Muscle of leg (tissue), 11 donors: ENCODE results near the gene TRIM2. TPM values are rescaled to one million over a fixed set of nuclear protein-coding genes. Genes with fewer than 3 reads are reported as not detected.

ENCODE experiments used
- DNase-seq: peaks from one replicate; pipeline ENCODE4 v3.0.0; 2013
- H3K27ac ChIP-seq: one replicate; pipeline ENCODE4 v1.5.1; 2013; ENCODE audit warnings: mild to moderate bottlenecking, low read length, control low read depth
- H3K27me3 ChIP-seq: one replicate; pipeline ENCODE4 v1.6.1; 2013; ENCODE audit warnings: low read length; ENCODE audit not compliant: control insufficient read depth, insufficient read depth
- H3K36me3 ChIP-seq: one replicate; pipeline ENCODE4 v1.6.1; 2013; ENCODE audit warnings: low read length; ENCODE audit not compliant: control insufficient read depth, insufficient read depth
- H3K4me1 ChIP-seq: one replicate; pipeline ENCODE4 v1.6.1; 2013; ENCODE audit warnings: low read length; ENCODE audit not compliant: control insufficient read depth, insufficient read depth
- H3K4me3 ChIP-seq: one replicate; pipeline ENCODE4 v1.5.1; 2013; ENCODE audit warnings: low read length, control low read depth
- H3K9me3 ChIP-seq: replicated peaks from 2 replicates; pipeline ENCODE4 v1.6.1; 2013; ENCODE audit warnings: low read depth, low read length; ENCODE audit not compliant: control insufficient read depth
- WGBS: methylation state at CpG from one replicate; pipeline ENCODE4 v1.1.5; 2013; ENCODE audit warnings: missing lambda C conversion rate; ENCODE audit not compliant: insufficient coverage; 5-methylcytosine and 5-hydroxymethylcytosine counted together
- polyA plus RNA-seq, 8 donors: library from polyadenylated mRNA; unstranded; fragments of 120-200 nt; gene quantifications; one replicate each; pipeline versions ENCODE4 v1.2.1 to v1.2.3, GENCODE V29; 2013; ENCODE audit warnings: inconsistent platforms in 1 of 8, low replicate concordance in 1 of 8; ENCODE audit not compliant: insufficient read length in 8 of 8, insufficient read depth in 1 of 8
- total RNA-seq: library from RNA; stranded (reverse); fragments of 120-200 nt; gene quantifications from one replicate; pipeline ENCODE4 v1.2.4, GENCODE V29; 2013

Gene TRIM2
- total and polyA plus RNA-seq, 9 donors, result 13.7 to 32.8 (median 21.1) TPM

DNA sequence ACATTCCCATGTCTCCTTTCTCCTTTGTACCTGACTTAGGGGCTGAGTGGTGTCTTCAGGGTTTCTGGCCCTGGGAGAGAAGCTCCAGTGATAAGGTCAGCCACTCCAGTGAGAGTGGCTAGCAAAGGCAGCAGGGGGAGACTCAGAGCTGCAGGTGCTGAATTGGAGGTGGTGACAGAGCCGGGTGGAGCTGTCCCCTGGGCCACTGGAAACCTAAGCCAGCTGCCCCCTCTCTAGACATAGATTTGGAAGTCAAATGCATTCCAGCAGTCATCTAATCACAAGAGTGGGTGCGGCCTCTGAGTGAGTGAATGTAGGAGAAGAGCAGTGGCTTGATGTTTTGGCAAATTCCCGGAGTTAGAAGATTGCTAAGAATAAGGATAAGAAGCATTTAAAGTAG, 28.5 kb downstream of the TRIM2 start:
- Histone ChIP-seq H3K9me3 (no peaks in the 10 kb centered on the region), H3K27ac (peak overlapping the region; percentile 30), H3K4me3 (no peak overlapping the region), H3K27me3 (no peaks in the 10 kb centered on the region), H3K36me3 (peaks cover 3% of the 10 kb centered on the region), H3K4me1 (peaks cover 23% of the 10 kb centered on the region)
- DNase-seq, result peak; percentile 48
- WGBS, result 0% methylated on average over 1 of the region's 3 CpGs

DNA sequence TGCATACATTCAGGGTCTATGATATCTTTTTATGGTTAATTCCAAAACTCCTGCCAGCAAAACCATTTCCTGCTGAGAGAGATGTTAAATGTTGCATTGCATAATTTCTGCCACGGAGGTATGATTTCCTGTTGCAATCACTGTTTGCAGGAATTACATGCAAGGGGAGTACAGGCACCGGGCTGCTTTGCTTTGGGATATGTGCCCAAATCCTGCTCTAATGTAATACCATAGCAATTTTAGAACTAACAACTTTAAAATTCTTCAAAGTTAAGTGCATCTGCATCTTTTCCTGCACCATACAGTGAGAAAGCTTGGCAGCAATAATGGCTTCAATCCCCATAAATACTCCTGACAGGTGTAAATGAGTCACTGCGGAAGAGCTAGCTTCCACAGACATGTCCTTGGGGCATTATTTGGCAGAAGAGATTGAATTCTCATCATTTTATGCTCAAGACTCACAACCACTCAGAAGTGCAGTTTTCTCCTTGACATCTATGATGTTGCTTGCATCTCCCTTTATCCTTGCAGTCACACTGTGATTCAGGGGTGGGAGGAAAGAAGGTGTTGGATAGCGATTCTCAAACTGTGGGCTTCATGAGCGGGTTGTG, 29.6 kb downstream of the TRIM2 start:
- peak overlapping the region; percentile 76 for H3K27ac ChIP-seq
- H3K36me3 ChIP-seq, result peaks cover 8% of the 10 kb centered on the region
- no peak overlapping the region for H3K4me3 ChIP-seq
- H3K4me1 ChIP-seq, result peaks cover 23% of the 10 kb centered on the region
- no peaks in the 10 kb centered on the region for H3K9me3 ChIP-seq
- peak; percentile 95 for DNase-seq
- H3K27me3 ChIP-seq, result no peaks in the 10 kb centered on the region
- 0% methylated on average over 2 of the region's 5 CpGs for WGBS

DNA sequence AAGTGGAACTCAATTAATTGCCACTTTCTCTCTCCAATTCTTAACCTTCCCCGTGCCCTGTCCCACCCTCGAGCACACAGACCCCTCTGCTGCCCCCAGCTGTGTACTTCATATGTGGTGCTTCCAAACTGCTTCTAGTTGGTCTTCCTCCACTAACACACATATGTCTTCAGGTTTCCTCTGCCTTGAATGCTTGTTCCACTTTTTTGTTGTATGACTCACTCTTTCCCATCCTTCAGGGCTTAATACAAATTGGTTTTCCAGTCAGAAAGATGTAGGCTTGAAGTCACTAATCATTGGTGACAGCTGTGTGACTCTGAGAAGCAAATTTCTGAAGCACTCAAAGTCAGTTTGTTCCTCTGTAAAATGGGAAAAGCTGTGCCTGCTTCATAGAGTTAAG, 30.6 kb downstream of the TRIM2 start:
- DNase-seq, result peak; percentile 69
- Histone ChIP-seq H3K27me3 (no peaks in the 10 kb centered on the region), H3K4me1 (peaks cover 23% of the 10 kb centered on the region), H3K4me3 (no peak overlapping the region), H3K36me3 (peaks cover 8% of the 10 kb centered on the region), H3K27ac (peak overlapping the region; percentile 76), H3K9me3 (no peaks in the 10 kb centered on the region)
- WGBS, result 44% methylated on average over 2 of the region's 2 CpGs

DNA sequence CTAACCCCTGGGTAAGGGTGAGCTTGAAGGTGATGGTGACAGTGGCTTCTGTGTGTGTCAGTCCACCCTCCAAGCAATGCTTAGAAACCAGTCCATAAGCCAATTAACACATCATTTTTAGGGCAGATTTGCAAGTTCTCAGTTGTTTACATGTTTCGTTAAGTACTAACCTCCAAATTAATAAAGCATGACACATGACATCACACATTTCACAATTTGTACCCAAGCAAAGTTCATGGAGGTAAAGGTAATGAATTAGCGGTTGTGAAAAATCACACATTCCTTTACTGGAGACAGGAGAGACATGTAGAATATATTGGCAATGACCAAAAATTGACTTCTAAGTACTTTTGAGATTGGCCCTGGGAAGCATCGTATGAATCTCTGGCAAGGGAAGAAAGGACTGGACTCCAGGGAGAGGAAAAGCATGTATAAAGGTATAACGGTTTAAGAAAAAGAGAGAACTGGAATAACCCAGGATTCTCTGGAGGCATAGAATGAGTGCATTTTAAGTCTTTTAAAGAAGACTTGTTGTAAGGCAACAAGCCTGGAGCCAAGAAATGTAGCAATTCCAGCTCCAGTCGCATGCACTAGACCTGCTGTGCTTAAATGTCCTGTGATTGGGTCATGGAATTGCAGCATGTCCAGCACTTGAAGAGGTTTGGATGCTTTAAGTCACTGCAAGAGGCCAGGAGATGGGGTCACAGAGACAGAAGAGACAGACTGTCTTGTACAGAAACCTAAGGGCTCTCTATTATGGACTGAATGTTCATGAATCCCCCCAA, 34.1 kb downstream of the TRIM2 start:
- Histone ChIP-seq H3K36me3 (peaks cover 10% of the 10 kb centered on the region), H3K27ac (no peak overlapping the region), H3K4me1 (peaks cover 24% of the 10 kb centered on the region), H3K4me3 (no peak overlapping the region), H3K9me3 (no peaks in the 10 kb centered on the region), H3K27me3 (no peaks in the 10 kb centered on the region)
- DNase-seq, result no peak
- WGBS, result 45% methylated on average over 3 of the region's 5 CpGs

DNA sequence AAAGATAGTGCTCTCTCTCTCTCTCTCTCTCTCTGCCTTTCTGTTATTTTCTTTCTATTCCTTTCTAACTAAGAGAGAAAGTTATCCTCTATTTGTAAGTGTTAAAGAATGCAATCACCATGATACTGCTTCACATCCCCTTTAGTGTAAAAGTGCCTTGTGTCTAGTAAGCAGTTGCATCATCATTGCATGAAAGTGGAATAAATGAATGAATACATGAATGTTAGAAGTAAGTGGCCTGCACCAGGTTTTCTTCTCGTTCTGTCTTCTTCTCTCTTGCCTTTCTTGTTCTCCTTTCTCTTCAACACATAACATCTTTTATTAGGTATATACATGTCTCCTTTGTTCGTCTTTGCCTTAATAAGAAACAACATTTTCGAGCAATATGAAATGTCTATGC, 35.2 kb downstream of the TRIM2 start:
- Histone ChIP-seq H3K27ac (no peak overlapping the region), H3K36me3 (peaks cover 10% of the 10 kb centered on the region), H3K4me3 (no peak overlapping the region), H3K4me1 (peaks cover 14% of the 10 kb centered on the region), H3K27me3 (no peaks in the 10 kb centered on the region), H3K9me3 (no peaks in the 10 kb centered on the region)
- WGBS, result no CpG with 5 or more reads among the region's 3 CpGs
- no peak for DNase-seq

DNA sequence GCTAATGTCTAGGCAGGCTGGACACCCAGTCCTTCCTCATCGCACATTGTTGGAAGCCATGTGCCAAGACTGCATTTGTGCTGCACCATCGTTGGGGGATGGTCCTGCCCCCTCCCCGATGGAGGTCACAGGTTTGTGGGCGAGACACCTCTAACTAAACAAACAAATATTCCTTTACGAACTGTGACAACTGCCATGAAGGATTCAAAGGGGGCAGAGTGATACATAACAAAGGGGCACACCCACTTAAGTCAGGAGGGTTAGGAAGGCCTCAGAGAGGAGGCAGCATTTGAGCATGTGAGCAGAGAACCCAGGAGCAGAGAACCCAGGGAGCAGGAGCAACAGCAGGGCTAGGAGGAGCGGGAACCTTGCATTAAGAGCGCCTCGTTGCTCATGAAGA, 37.1 kb downstream of the TRIM2 start:
- H3K9me3 ChIP-seq, result no peaks in the 10 kb centered on the region
- H3K27ac ChIP-seq, result no peak overlapping the region
- H3K27me3 ChIP-seq, result no peaks in the 10 kb centered on the region
- H3K4me1 ChIP-seq, result peaks cover 9% of the 10 kb centered on the region
- H3K36me3 ChIP-seq, result peaks cover 8% of the 10 kb centered on the region
- no peak for DNase-seq
- WGBS, result 60% methylated on average over 2 of the region's 8 CpGs
- no peak overlapping the region for H3K4me3 ChIP-seq

DNA sequence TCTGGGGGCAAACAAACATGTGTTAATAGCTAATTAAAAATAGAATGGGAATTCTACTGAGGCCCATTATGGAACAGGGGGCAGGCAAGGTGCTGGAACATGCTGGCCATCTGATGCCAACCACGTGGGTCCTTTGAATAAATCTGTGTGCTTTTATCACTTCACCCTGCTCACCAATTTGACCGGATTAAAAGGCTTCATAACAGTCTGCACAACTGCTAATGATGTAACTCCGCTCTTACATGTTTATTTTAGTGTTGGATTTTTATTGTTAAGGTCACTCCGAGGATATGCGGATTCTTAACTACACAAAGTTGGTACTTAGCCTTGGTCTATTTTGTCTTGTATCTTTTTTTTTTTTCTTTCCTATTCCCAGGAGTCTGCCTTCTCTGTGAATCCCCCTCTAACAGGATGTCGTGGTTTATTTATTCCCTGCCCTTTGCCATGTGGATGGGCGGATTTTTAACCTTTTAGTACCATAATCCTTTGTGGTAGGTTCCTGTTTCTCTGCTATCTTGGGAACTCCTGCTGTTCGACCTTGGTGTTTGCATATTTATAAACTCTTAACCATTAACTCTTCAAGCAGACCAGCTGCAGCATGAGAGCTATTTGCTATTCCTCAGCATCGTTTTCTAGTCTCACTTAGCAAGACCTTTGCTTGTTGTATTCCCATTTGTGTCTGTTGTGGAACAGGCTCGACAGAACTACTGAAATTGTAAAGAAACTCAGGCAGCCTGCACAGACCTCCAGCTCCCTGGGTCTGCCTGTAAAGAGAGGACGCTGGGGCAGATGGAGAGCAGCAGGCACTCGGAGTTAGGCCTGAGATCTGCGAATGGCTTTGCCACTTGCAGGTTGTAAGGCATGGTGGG, 38.0 kb downstream of the TRIM2 start:
- Histone ChIP-seq H3K27me3 (no peaks in the 10 kb centered on the region), H3K9me3 (no peaks in the 10 kb centered on the region), H3K4me1 (peaks cover 9% of the 10 kb centered on the region), H3K36me3 (peaks cover 14% of the 10 kb centered on the region), H3K4me3 (no peak overlapping the region), H3K27ac (peak overlapping the region; percentile 29)
- DNase-seq, result peak; percentile 42
- 44% methylated on average over 3 of the region's 13 CpGs for WGBS

DNA sequence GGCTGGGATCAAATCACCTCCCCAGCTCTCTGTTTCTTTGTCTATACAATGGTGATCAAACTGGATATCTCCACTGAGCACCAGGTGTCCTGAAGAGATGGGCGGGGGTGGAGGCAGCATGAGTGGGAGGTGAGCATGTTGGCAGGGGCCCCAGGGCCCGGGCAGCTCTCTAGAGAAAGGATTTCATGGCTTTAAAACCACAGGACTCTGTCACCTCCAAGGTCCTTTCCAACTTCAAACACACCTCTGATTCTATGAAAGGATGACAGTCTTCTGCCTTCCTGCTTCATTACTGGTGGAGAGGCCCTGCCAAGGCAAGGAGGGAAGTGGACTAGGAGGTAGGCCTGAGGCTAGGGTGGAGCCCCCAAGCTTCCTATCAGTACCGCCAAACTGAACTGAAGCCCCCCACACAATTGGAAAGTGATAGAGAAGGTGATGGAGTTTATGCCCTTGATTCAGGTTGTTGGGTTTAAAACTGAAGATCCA, 38.6 kb downstream of the TRIM2 start:
- WGBS, result no CpG with 5 or more reads among the region's 3 CpGs

DNA sequence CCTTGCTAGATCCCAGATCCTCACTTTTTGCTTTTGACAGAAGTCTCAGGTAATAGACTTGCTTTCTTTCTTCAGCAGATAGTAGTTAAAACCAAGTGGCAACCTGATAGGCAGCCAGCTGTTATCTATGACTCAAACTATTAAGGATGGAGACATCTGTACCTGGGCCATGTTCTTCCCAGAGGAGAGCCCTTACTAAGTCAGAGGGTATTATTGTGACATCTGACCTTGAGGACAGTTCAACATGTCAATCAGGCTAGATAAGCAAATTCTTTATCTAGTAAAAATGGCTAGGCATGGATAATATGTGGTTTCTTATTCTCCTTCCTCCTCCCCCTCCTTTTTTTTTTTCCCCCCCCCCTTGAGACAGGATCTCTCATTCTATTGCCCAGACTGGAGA, 39.2 kb downstream of the TRIM2 start:
- Histone ChIP-seq H3K27ac (no peak overlapping the region), H3K27me3 (no peaks in the 10 kb centered on the region), H3K9me3 (no peaks in the 10 kb centered on the region), H3K36me3 (peaks cover 9% of the 10 kb centered on the region), H3K4me3 (no peak overlapping the region), H3K4me1 (peaks cover 11% of the 10 kb centered on the region)
- DNase-seq, result no peak

More for the DNA sequence above, 38.6 kb downstream of the TRIM2 start:
- H3K9me3 ChIP-seq, result no peaks in the 10 kb centered on the region
- H3K4me1 ChIP-seq, result peaks cover 9% of the 10 kb centered on the region
- no peaks in the 10 kb centered on the region for H3K27me3 ChIP-seq
- no peak for DNase-seq
- H3K27ac ChIP-seq, result peak overlapping the region; percentile 29
- no peak overlapping the region for H3K4me3 ChIP-seq
- H3K36me3 ChIP-seq, result peaks cover 12% of the 10 kb centered on the region

DNA sequence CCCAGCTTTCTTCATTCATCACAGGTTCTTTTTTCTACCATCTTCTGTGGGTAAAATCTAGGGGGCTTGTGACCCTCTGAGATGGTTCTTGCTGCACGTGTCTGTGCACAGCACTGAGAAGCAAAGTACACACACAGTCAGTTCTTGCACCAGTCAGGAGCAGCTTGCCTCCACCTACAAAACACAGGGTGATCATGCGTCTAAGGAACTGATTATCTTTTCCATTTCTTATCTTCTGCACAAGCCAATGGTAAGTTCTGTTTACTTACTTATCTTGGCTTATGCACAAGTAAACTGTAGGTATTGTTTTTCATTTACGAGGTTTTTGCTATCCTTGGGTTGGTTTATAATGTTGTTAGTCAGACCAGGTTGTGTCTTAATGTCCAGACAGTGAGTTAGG, 40.7 kb downstream of the TRIM2 start:
- Histone ChIP-seq H3K9me3 (no peaks in the 10 kb centered on the region), H3K27ac (no peak overlapping the region), H3K4me3 (no peak overlapping the region), H3K27me3 (no peaks in the 10 kb centered on the region), H3K36me3 (peaks cover 8% of the 10 kb centered on the region), H3K4me1 (peaks cover 19% of the 10 kb centered on the region)
- no peak for DNase-seq
- no CpG with 5 or more reads among the region's 3 CpGs for WGBS
